HCT116 (cell line): ENCODE measurements around the gene KASH5. TPM values are rescaled to one million over a fixed set of nuclear protein-coding genes. Genes with fewer than 3 reads are reported as not detected.

Source experiments
- ATAC-seq: fragments of 200-7000 bp; cut with Tn5 transposase; 2 replicates; pipeline ENCODE4 v1.9.1; 2020; ENCODE audit warnings: mild to moderate bottlenecking, moderate library complexity
- BruUV-seq: library from RNA; stranded (reverse); fragments of 400-500 nt; replicated peaks from 2 replicates; lab custom pipeline; 2021; lab: Mats Ljungman, UMichigan
- CTCF ChIA-PET: fragments of 300-600 bp; sonication (Branson Sonifier 250); formaldehyde crosslinking; loops from one replicate; lab custom pipeline; 2021; ENCODE audit warnings: antibody characterized with exemption; lab: Charles Lee
- POLR2A ChIA-PET: fragments of 300-600, 350-600 bp; sonication (Branson Sonifier 250); formaldehyde crosslinking; loops from one replicate; lab custom pipeline; 2021; ENCODE audit warnings: antibody characterized with exemption; lab: Charles Lee
- RAD21 ChIA-PET, 2 experiments: fragments of 300-600 bp; sonication (Branson Sonifier 250); formaldehyde crosslinking; loops; one replicate each; lab custom pipeline; 2023; ENCODE audit warnings: low total read pairs in 2 of 2; ENCODE audit not compliant: uncharacterized antibody in 2 of 2, unreplicated experiment in 2 of 2, low non-redundant PET in 1 of 2; lab: Charles Lee
- DNase-seq: peaks from one replicate; pipeline ENCODE4 v3.0.0-alpha.2; 2010; ENCODE audit warnings: low read depth, low spot score
- H2AFZ ChIP-seq: fragments of 200-600 bp; shearing (Covaris generic), sonication (generic); 2 replicates; pipeline ENCODE4 v1.6.1; 2017; ENCODE audit warnings: low read depth, mixed run types, mixed read lengths, antibody characterized with exemption, low read length; ENCODE audit not compliant: poor library complexity, severe bottlenecking
- H3K27ac ChIP-seq: 2 replicates; pipeline ENCODE4 v1.5.1; 2012; ENCODE audit warnings: low read depth, low read length
- H3K27me3 ChIP-seq: fragments of 200-600 bp; sonication (generic); 2 replicates; pipeline ENCODE4 v1.6.1; 2016; ENCODE audit warnings: mixed run types, low read length, mixed read lengths; ENCODE audit not compliant: insufficient read depth
- H3K36me3 ChIP-seq, 2 experiments: fragments of 200-500 bp in 1 of 2; fragments of 200-600 bp in 1 of 2; sonication (Bioruptor generic) in 1 of 2; sonication (generic) in 1 of 2; 2 replicates each; pipeline versions ENCODE4 v1.5.1 to v1.6.1; 2014 to 2016; ENCODE audit warnings: low read length in 2 of 2, inconsistent platforms in 1 of 2, mixed read lengths in 1 of 2, mixed run types in 1 of 2; ENCODE audit not compliant: insufficient read depth in 2 of 2, control insufficient read depth in 1 of 2
- H3K4me1 ChIP-seq, 2 experiments: fragments of 200-600 bp in 1 of 2; sonication (generic) in 1 of 2; 2 replicates each; pipeline versions ENCODE4 v1.5.1 to v1.6.1; 2012 to 2017; ENCODE audit warnings: low read length in 2 of 2, inconsistent platforms in 1 of 2, mild to moderate bottlenecking in 1 of 2, mixed read lengths in 1 of 2, mixed run types in 1 of 2, moderate library complexity in 1 of 2; ENCODE audit not compliant: insufficient read depth in 2 of 2, control insufficient read depth in 1 of 2
- H3K4me2 ChIP-seq: fragments of 200-600 bp; sonication (generic); 2 replicates; pipeline ENCODE4 v1.6.1; 2017; ENCODE audit warnings: mixed run types, low read length, mixed read lengths
- H3K4me3 ChIP-seq, 2 experiments: fragments of 200-600 bp in 1 of 2; sonication (generic) in 1 of 2; replicated peaks in 1 of 2; 2 replicates each; pipeline ENCODE4 v1.5.1; 2011 to 2016; ENCODE audit warnings: low read length in 2 of 2, control low read depth in 1 of 2, low read depth in 1 of 2, mild to moderate bottlenecking in 1 of 2, mixed read lengths in 1 of 2, mixed run types in 1 of 2
- H3K79me2 ChIP-seq: fragments of 200-600 bp; sonication (generic); 2 replicates; pipeline ENCODE4 v1.6.1; 2017; ENCODE audit warnings: mild to moderate bottlenecking, mixed run types, low read length, moderate library complexity, mixed read lengths; ENCODE audit not compliant: insufficient read depth
- H3K9ac ChIP-seq: fragments of 200-600 bp; sonication (generic); 2 replicates; pipeline ENCODE4 v1.6.1; 2016; ENCODE audit warnings: low read length, mixed read lengths
- H3K9me2 ChIP-seq: fragments of 200-600 bp; sonication (generic), shearing (Covaris generic); 2 replicates; pipeline ENCODE4 v1.6.1; 2017; ENCODE audit warnings: mixed run types, mild to moderate bottlenecking, moderate library complexity; ENCODE audit not compliant: insufficient read depth
- H3K9me3 ChIP-seq, 2 experiments: fragments of 200-500 bp in 1 of 2; fragments of 200-600 bp in 1 of 2; sonication (Bioruptor generic) in 1 of 2; sonication (generic) in 1 of 2; 2 replicates each; pipeline ENCODE4 v1.6.1; 2014 to 2017; ENCODE audit warnings: low read length in 2 of 2, mixed read lengths in 2 of 2, inconsistent platforms in 1 of 2, low read depth in 1 of 2, mild to moderate bottlenecking in 1 of 2, mixed run types in 1 of 2, moderate library complexity in 1 of 2; ENCODE audit not compliant: control insufficient read depth in 1 of 2, insufficient read depth in 1 of 2
- H4K20me1 ChIP-seq: fragments of 200-600 bp; sonication (generic), shearing (Covaris generic); 2 replicates; pipeline ENCODE4 v1.6.1; 2017; ENCODE audit warnings: mixed run types, mild to moderate bottlenecking, moderate library complexity; ENCODE audit not compliant: insufficient read depth
- FOSL1 ChIP-seq: IDR thresholded peaks from 2 replicates; pipeline ENCODE4 v1.6.1; 2012; ENCODE audit warnings: low read depth
- POLR2AphosphoS5 ChIP-seq: IDR thresholded peaks from 2 replicates; pipeline ENCODE4 v1.6.1; 2011; ENCODE audit warnings: mild to moderate bottlenecking, low read depth, low read length, moderate library complexity
- SIN3A ChIP-seq: IDR thresholded peaks from 2 replicates; pipeline ENCODE4 v1.6.1; 2012; ENCODE audit warnings: low read depth
- SP1 ChIP-seq: IDR thresholded peaks from 2 replicates; pipeline ENCODE4 v1.6.1; 2012; ENCODE audit warnings: low read depth
- YY1 ChIP-seq: IDR thresholded peaks from 2 replicates; pipeline ENCODE4 v1.6.1; 2011; ENCODE audit warnings: low read length, low read depth, moderate library complexity, mild to moderate bottlenecking; ENCODE audit not compliant: insufficient replicate concordance; ENCODE audit errors: extremely low read depth
- ZFX ChIP-seq: fragments of 450-650 bp; IDR thresholded peaks from 2 replicates; pipeline ENCODE4 v1.6.1; 2017
- intact Hi-C: fragments of 100-400 bp; cut with micrococcal nuclease; formaldehyde crosslinking; loops from 2 replicates; pipeline ENCODE4 v1.10.0; 2022
- total RNA-seq: library from RNA; stranded (reverse); gene quantifications from one replicate; pipeline ENCODE4 v1.2.1, GENCODE V29; 2021; ENCODE audit not compliant: unreplicated experiment
- TF ChIP-seq, protein P1 (sequence below), 3 experiments: fragments of 200-600 bp in 1 of 3; sonication (generic) in 1 of 3; IDR thresholded peaks in 2 of 3; conservative IDR thresholded peaks in 1 of 3; 2 replicates each; pipeline ENCODE4 v1.5.1; 2012 to 2017; ENCODE audit warnings: low read depth in 2 of 3, low read length in 2 of 3, antibody characterized with exemption in 1 of 3, borderline replicate concordance in 1 of 3, control low read depth in 1 of 3, mild to moderate bottlenecking in 1 of 3, mixed read lengths in 1 of 3, mixed run types in 1 of 3, moderate library complexity in 1 of 3; ENCODE audit not compliant: insufficient read depth in 1 of 3
- TF ChIP-seq, protein P2 (sequence below): IDR thresholded peaks from 2 replicates; pipeline ENCODE4 v1.6.1; 2012
- TF ChIP-seq, protein P3 (sequence below): IDR thresholded peaks from 2 replicates; pipeline ENCODE4 v1.6.1; 2012

Gene KASH5
- total RNA-seq, 1 experiment from 2014 or later: not detected

DNA sequence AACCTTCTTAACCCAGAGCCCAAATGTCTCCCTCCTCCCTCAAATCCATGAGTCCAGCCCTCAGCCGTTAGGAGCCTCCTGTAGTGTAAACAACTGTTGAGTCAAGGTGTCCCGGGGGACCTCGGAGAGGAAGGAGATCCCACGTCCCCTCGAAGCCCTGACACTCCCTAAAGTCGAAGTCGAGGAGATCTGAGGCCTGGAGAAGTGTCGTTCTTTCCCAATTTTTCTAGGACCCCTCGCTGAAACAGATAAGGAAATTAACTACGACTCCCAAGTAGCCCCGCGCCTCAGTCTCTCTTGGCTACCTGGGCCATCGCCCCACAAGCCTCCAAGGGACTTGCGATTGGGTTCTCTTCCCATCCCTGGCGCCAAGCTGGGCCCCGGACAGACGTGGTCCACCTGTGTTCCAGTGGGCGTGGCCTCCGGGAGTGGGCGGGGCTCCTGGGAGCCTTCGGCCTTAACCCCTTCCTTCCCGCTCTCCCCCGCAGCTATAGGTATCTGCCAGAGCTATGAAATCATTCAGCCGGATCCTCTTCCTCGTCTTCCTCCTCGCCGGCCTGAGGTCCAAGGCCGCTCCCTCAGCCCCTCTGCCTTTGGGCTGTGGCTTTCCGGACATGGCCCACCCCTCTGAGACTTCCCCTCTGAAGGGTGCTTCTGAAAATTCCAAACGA lies 38.0 kb downstream of the KASH5 start:
- H3K27me3 ChIP-seq: peaks cover 9% of the 10 kb centered on the region; the same call in 1 of the 2 replicates
- DNase-seq (peak; percentile 73), ATAC-seq (peak; percentile 75)
- peak overlapping the region; percentile 47 for H3K9ac ChIP-seq
- TF ChIP-seq YY1 (peak; percentile 55), SIN3A (no peak), POLR2AphosphoS5 (peak; percentile 73), ZFX (peak; percentile 26; the same call in 1 of the 2 replicates), SP1 (peak; percentile 91), FOSL1 (no peak)
- TF ChIP-seq, protein P1, sequence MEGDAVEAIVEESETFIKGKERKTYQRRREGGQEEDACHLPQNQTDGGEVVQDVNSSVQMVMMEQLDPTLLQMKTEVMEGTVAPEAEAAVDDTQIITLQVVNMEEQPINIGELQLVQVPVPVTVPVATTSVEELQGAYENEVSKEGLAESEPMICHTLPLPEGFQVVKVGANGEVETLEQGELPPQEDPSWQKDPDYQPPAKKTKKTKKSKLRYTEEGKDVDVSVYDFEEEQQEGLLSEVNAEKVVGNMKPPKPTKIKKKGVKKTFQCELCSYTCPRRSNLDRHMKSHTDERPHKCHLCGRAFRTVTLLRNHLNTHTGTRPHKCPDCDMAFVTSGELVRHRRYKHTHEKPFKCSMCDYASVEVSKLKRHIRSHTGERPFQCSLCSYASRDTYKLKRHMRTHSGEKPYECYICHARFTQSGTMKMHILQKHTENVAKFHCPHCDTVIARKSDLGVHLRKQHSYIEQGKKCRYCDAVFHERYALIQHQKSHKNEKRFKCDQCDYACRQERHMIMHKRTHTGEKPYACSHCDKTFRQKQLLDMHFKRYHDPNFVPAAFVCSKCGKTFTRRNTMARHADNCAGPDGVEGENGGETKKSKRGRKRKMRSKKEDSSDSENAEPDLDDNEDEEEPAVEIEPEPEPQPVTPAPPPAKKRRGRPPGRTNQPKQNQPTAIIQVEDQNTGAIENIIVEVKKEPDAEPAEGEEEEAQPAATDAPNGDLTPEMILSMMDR (IDR thresholded peaks at IDR 0.05 in 2 of 3, conservative IDR thresholded peaks at IDR 0.05 in 1 of 3; ENCODE audit: borderline replicate concordance in 1 of 3, insufficient read depth in 1 of 3, low read depth in 2 of 3, low read length in 2 of 3): no peak
- TF ChIP-seq, protein P2, sequence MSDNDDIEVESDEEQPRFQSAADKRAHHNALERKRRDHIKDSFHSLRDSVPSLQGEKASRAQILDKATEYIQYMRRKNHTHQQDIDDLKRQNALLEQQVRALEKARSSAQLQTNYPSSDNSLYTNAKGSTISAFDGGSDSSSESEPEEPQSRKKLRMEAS: peak; percentile 15; the same call in 1 of the 2 replicates
- TF ChIP-seq, protein P3, sequence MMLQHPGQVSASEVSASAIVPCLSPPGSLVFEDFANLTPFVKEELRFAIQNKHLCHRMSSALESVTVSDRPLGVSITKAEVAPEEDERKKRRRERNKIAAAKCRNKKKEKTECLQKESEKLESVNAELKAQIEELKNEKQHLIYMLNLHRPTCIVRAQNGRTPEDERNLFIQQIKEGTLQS: no peak
- H4K20me1 ChIP-seq: no peaks in the 10 kb centered on the region
- intact Hi-C loops: no loop called here
- peak overlapping the region; percentile 46 to 61 for H3K4me3 ChIP-seq
- peaks cover 12 to 38% of the 10 kb centered on the region in 2 experiments; a peak in 3 of 4 replicates for H3K4me1 ChIP-seq
- H3K4me2 ChIP-seq: peak overlapping the region; percentile 88
- CTCF ChIA-PET: interaction anchor here (0.7 to 2.1 kb wide), 3 partner anchors 17 to 34 kb away, joined by 3 to 12 read pairs (median 4); no protein-coding TSS in a partner anchor
- no peaks in the 10 kb centered on the region for H3K9me3 ChIP-seq
- no peaks in the 10 kb centered on the region for H3K36me3 ChIP-seq
- H3K27ac ChIP-seq: peak overlapping the region; percentile 12
- RAD21 ChIA-PET: interaction anchor here in 1 of 2 experiments (1.4 kb wide), 1 partner anchor 16 kb away, joined by 3 read pairs; no protein-coding TSS in a partner anchor
- TSS peak; percentile 80 for BruUV-seq
- no peaks in the 10 kb centered on the region for H3K79me2 ChIP-seq
- peak overlapping the region; percentile 38 for H2AFZ ChIP-seq
- POLR2A ChIA-PET: interaction anchor here (0.6 to 1.5 kb wide), 5 partner anchors 9 to 551 kb away, joined by 3 to 5 read pairs (median 3); partner anchors contain the start of gene PIH1D1
- H3K9me2 ChIP-seq: no peaks in the 10 kb centered on the region
